ENCODE data around the gene MDP1.

- no peak for TF ChIP-seq POLR2A (IDR thresholded peaks at IDR 0.05)
- no peak for TF ChIP-seq CTCF (IDR thresholded peaks at IDR 0.05)
Measured at GRCh38 chr14:24228902-24229301, 13.0 kb upstream of the MDP1 start.

Measured in uterus (tissue), 2 donors.